GM12875 (cell line): ENCODE measurements around the gene CARS1.

Experiments used
- H3K4me3 ChIP-seq: one replicate; pipeline ENCODE4 v1.5.1; 2011; ENCODE audit warnings: low read depth, low read length, control low read depth
- CTCF ChIP-seq: IDR thresholded peaks from 2 replicates; pipeline ENCODE4 v1.5.1; 2011; ENCODE audit warnings: low read depth, mild to moderate bottlenecking, control low read depth, inconsistent platforms, low read length, moderate library complexity, borderline replicate concordance; ENCODE audit not compliant: insufficient read depth

Gene CARS1

GRCh38 chr11:3080733-3081385 is 23.6 kb upstream of the CARS1 start:
- H3K4me3 ChIP-seq, result no peak overlapping the region
- no peak for TF ChIP-seq CTCF

- TF ChIP-seq CTCF, result no peak
- no peak overlapping the region for H3K4me3 ChIP-seq
Observed at GRCh38 chr11:3080104-3080503, 22.9 kb upstream of the CARS1 start.

- no peak overlapping the region for H3K4me3 ChIP-seq
- TF ChIP-seq CTCF, result no peak
Observed at GRCh38 chr11:3077846-3078440, 20.7 kb upstream of the CARS1 start.

GRCh38 chr11:3077189-3077836 is 20.1 kb upstream of the CARS1 start:
- no peak for TF ChIP-seq CTCF
- no peak overlapping the region for H3K4me3 ChIP-seq

GRCh38 chr11:3074912-3075589 is 17.8 kb upstream of the CARS1 start:
- H3K4me3 ChIP-seq, result no peak overlapping the region
- no peak for TF ChIP-seq CTCF

- no peak for TF ChIP-seq CTCF
Observed at GRCh38 chr11:3073029-3073435, 15.8 kb upstream of the CARS1 start.

More at GRCh38 chr11:3073029-3073435, 15.8 kb upstream of the CARS1 start:
- no peak overlapping the region for H3K4me3 ChIP-seq
